GM10248 (cell line): Measurements from ENCODE around the gene PAGR1.
A peak's percentile ranks its signal among the peaks of the same experiment; 100 is the strongest.

Source experiments
- CTCF ChIA-PET: fragments of 300-600 bp; sonication (Branson Sonifier 250); formaldehyde crosslinking; extraction: SDS; loops from one replicate; lab custom pipeline; 2021; ENCODE audit warnings: antibody characterized with exemption; lab: Yijun Ruan, JAX
- POLR2A ChIA-PET: fragments of 350-650 bp; sonication (Branson Sonifier 250); formaldehyde crosslinking; extraction: SDS; loops from one replicate; lab custom pipeline; 2020; ENCODE audit warnings: antibody characterized with exemption; lab: Yijun Ruan, JAX
- DNase-seq: peaks from one replicate; pipeline ENCODE4 v3.0.0; 2012; ENCODE audit errors: extremely low spot score
- CTCF ChIP-seq: IDR thresholded peaks from 2 replicates; pipeline ENCODE4 v1.5.1; 2012; ENCODE audit warnings: mild to moderate bottlenecking, low read depth; ENCODE audit errors: extremely low read depth, missing control alignments, control extremely low read depth

Gene PAGR1

GRCh38 chr16:29848420-29849297 lies 32.7 kb downstream of the PAGR1 start:
- CTCF ChIA-PET, result interaction anchor here (0.6 to 6.5 kb wide), 63 partner anchors 9 to 767 kb away, joined by 3 to 93 read pairs (median 4); partner anchors contain the start of genes CDIPT, KIF22, MVP and PAGR1
- TF ChIP-seq CTCF, result peak; percentile 93
- DNase-seq, result peak; percentile 83
- POLR2A ChIA-PET, result interaction anchor here (0.6 to 1.6 kb wide), 5 partner anchors 8 to 85 kb away, joined by 3 to 6 read pairs (median 3); partner anchors contain the start of gene CDIPT

GRCh38 chr16:29849505-29849904 lies 33.6 kb downstream of the PAGR1 start:
- POLR2A ChIA-PET, result interaction anchor here (0.7 kb wide), 1 partner anchor 84 kb away, joined by 6 read pairs; no protein-coding TSS in a partner anchor
- no peak for DNase-seq

GRCh38 chr16:29850998-29851397 lies 35.0 kb downstream of the PAGR1 start:
- POLR2A ChIA-PET, result interaction anchor here (0.6 kb wide), 1 partner anchor 172 kb away, joined by 5 read pairs; the partner anchor contains the start of gene C16orf92
- CTCF ChIA-PET, result interaction anchor here (1.2 to 6.5 kb wide), 3 partner anchors 11 to 204 kb away, joined by 3 to 93 read pairs (median 26); partner anchors contain the start of genes CDIPT and MVP
- no peak for DNase-seq
- TF ChIP-seq CTCF, result no peak

More at GRCh38 chr16:29849505-29849904, 33.6 kb downstream of the PAGR1 start:
- no peak for TF ChIP-seq CTCF
- CTCF ChIA-PET, result interaction anchor here (0.8 to 6.5 kb wide), 19 partner anchors 9 to 205 kb away, joined by 3 to 93 read pairs (median 7); partner anchors contain the start of genes CDIPT, KIF22, MVP and QPRT

- no peak for DNase-seq
- CTCF ChIA-PET, result interaction anchor here (1.0 to 6.5 kb wide), 3 partner anchors 9 to 179 kb away, joined by 3 to 93 read pairs (median 6); partner anchors contain the start of gene MVP
- no peak for TF ChIP-seq CTCF
- POLR2A ChIA-PET, result no interaction called here
Observed at GRCh38 chr16:29852654-29853053, 36.7 kb downstream of the PAGR1 start.

- CTCF ChIA-PET, result no interaction called here
- DNase-seq, result no peak
- TF ChIP-seq CTCF, result no peak
- POLR2A ChIA-PET, result interaction anchor here (1.5 kb wide), 1 partner anchor 9 kb away, joined by 6 read pairs; the partner anchor contains the start of gene CDIPT
Observed at GRCh38 chr16:29854520-29855100, 38.7 kb downstream of the PAGR1 start.
